Measurements from ENCODE around the gene ASB8. TPM values are rescaled to one million over a fixed set of nuclear protein-coding genes. Genes with fewer than 3 reads are reported as not detected.

ASB8 gene
- total RNA-seq, 4 donors from 2014 or later: 32.1 to 40.9 (median 36.2) TPM

DNA sequence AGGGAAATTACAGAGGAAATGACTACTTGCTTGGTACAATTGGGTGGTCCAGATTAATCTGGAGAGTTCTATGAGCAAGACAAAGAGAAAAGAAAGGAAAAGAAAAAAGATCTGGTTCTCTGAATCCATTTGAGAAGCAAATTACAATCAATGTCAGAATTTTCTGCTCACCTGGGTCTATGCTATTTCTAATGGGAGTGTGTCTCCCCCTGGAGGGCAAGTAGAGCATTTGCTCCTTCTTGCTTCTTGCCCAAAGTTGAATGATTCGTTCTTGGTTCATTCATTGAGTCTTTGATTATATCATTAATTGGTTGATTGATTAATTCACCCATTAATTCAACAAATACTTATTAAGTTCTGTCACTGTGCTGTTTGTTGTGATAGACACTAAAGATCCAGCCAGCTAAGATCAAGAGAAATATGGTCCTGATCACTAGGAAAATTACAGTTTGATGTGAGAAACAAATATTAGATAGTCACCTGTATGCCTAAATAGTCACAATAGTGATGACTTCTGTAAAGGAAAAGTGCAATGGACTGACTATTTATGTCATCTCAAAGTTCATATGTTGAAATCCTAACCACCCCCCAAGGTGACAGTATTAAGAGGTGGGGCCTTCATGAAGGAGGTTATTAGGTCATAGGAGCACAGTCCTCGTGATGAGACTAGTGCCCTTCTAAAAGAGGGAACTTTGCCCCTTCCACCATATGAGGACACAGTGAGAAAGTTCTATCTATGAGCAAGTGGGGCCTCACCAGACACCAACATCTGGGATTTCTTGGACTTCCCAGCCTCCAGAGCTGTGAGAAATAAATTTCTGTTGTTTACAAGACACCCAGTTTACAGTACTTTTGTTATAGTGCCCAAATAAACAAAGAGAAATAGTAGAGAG is 8.0 kb upstream of the ASB8 start:
- WGBS: 17% methylated on average over 2 of the region's 2 CpGs
- peak; percentile 87 to 95 (median 89) for TF ChIP-seq CTCF (IDR thresholded peaks at IDR 0.05)
- TF ChIP-seq POLR2A (IDR thresholded peaks at IDR 0.05; ENCODE audit: low read depth): no peak
- Histone ChIP-seq H3K27ac (replicated peaks in 1 of 4) (no peak overlapping the region), H3K27me3 (peaks cover 0 to 27% (median 0%) of the 10 kb centered on the region in 4 donors), H3K4me3 (no peak overlapping the region), H3K9me3 (no peaks in the 10 kb centered on the region), H3K36me3 (no peaks in the 10 kb centered on the region), H3K4me1 (no peaks in the 10 kb centered on the region)
- no peak for DNase-seq (ENCODE audit: extremely low spot score)
- intact Hi-C loops (cut with DNase I): no loop called here

DNA sequence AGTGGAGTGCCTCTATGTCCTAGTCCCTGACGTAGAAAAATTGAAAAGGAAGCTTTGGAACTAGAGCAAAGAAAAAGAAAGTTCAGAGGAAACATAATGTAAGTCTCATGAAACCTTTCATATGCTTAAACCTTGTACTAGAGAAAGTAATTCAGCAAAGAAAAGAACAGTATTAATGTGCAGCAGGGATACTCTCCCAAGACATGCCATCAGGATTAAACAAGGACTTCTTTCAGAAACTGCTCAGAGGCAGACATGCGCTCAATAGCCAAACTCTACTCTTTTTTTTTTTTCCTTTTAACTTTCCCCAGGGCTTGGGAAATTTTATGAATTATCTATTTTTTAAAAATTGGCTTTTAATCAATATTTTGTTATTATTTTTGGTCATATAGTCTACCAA is 7.1 kb upstream of the ASB8 start:
- TF ChIP-seq POLR2AphosphoS5 (IDR thresholded peaks at IDR 0.05): no peak
- H3K27me3 ChIP-seq: peaks cover 0 to 27% (median 0%) of the 10 kb centered on the region in 4 donors
- H3K36me3 ChIP-seq: no peaks in the 10 kb centered on the region
- no peak overlapping the region for H3K4me3 ChIP-seq
- intact Hi-C loops (cut with DNase I): no loop called here
- no peaks in the 10 kb centered on the region for H3K9me3 ChIP-seq
- H3K27ac ChIP-seq (replicated peaks in 1 of 4): no peak overlapping the region
- H3K4me1 ChIP-seq: no peaks in the 10 kb centered on the region
- WGBS: 74% methylated on average over 2 of the region's 2 CpGs
- no peak for DNase-seq (ENCODE audit: extremely low spot score)

DNA sequence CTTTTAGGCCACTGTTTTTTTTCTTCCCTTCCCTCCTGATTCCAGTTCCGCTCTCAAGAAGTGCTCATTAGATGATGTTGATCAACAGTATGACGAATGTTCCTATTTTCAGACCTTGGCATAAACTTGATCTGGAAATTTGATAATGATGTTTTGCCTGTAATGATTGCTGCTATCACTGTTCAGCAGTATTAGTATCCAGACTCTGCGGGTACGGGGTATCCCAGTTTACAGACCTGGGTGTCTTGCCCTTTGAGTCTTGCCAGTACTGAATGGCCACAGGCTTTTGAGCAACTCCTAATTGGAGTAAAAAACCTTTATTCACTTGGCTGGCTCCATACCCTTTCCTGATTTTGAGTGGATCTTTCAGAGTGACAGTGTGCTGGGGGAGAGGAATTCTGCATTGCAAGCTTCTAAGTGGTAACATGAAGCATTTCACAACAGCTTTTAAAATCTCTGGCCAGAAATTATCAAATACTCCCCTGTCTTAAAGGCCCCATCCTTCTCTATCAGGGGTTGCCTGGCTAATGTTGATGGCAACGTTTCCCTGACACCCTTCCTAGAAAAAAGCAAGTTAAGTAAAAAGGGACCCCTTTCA is 5.9 kb upstream of the ASB8 start:
- Histone ChIP-seq H3K4me3 (no peak overlapping the region), H3K9me3 (no peaks in the 10 kb centered on the region), H3K4me1 (peaks cover 0 to under 1% (median 0%) of the 10 kb centered on the region in 4 donors), H3K27me3 (peaks cover 0 to 22% (median 0%) of the 10 kb centered on the region in 4 donors), H3K27ac (replicated peaks in 1 of 4) (no peak overlapping the region), H3K36me3 (no peaks in the 10 kb centered on the region)
- WGBS: 71% methylated on average over 5 of the region's 5 CpGs
- TF ChIP-seq POLR2A (IDR thresholded peaks at IDR 0.05; ENCODE audit: low read depth) (no peak), POLR2AphosphoS5 (IDR thresholded peaks at IDR 0.05) (no peak), CTCF (IDR thresholded peaks at IDR 0.05) (no peak), EP300 (IDR thresholded peaks at IDR 0.05) (no peak)
- intact Hi-C loops (cut with DNase I): no loop called here
- DNase-seq (ENCODE audit: extremely low spot score): no peak

DNA sequence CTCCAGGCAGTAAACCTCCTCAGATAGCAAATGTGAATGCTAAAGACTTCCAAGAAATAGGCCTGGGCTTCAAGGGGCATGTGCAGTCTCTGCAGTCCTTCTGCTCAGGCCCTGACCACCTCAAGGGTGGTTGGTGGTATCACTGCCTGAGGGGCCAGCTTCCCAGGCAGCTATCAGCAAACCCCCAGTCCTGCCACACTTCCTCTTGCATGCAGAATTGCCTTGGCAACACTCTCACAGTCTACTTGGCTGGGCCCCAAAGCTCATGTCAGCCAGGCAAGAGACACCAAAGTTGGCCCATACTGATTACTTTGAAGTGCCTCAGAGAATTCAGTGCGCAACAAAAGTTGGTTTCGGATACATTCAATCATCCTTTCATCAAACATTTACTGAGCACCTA is 3.5 kb upstream of the ASB8 start:
- Histone ChIP-seq H3K9me3 (no peaks in the 10 kb centered on the region), H3K36me3 (no peaks in the 10 kb centered on the region), H3K27ac (replicated peaks in 1 of 4) (no peak overlapping the region), H3K27me3 (peaks cover 0 to 11% (median 0%) of the 10 kb centered on the region in 4 donors), H3K4me1 (peaks cover 14 to 17% (median 15%) of the 10 kb centered on the region in 4 donors), H3K4me3 (no peak overlapping the region)
- 66% methylated on average over 2 of the region's 2 CpGs for WGBS
- intact Hi-C loops (cut with DNase I): no loop called here
- no peak for DNase-seq (ENCODE audit: extremely low spot score)
- TF ChIP-seq EP300 (IDR thresholded peaks at IDR 0.05): no peak
- TF ChIP-seq POLR2AphosphoS5 (IDR thresholded peaks at IDR 0.05): no peak
- TF ChIP-seq CTCF (IDR thresholded peaks at IDR 0.05): no peak
- TF ChIP-seq POLR2A (IDR thresholded peaks at IDR 0.05; ENCODE audit: low read depth): no peak

GRCh38 chr12:48160046-48160445 is 2.7 kb upstream of the ASB8 start:
- intact Hi-C loops (cut with DNase I): no loop called here
- no peaks in the 10 kb centered on the region for H3K9me3 ChIP-seq

More at GRCh38 chr12:48160046-48160445, 2.7 kb upstream of the ASB8 start:
- Histone ChIP-seq H3K27me3 (peaks cover 0 to 9% (median 0%) of the 10 kb centered on the region in 4 donors), H3K4me1 (peaks cover 15 to 23% (median 19%) of the 10 kb centered on the region in 4 donors), H3K27ac (replicated peaks in 1 of 4) (no peak overlapping the region), H3K4me3 (no peak overlapping the region), H3K36me3 (no peaks in the 10 kb centered on the region)
- 80% methylated on average over 5 of the region's 5 CpGs for WGBS
- DNase-seq (ENCODE audit: extremely low spot score): no peak
- no peak for TF ChIP-seq CTCF (IDR thresholded peaks at IDR 0.05)
- no peak for TF ChIP-seq POLR2A (IDR thresholded peaks at IDR 0.05; ENCODE audit: low read depth)
- TF ChIP-seq EP300 (IDR thresholded peaks at IDR 0.05): no peak
- TF ChIP-seq POLR2AphosphoS5 (IDR thresholded peaks at IDR 0.05): no peak

Data from esophagus muscularis mucosa (tissue), 4 donors.